Ovary (tissue), 9 donors: Measurements from ENCODE around the gene CCDC124. TPM values are rescaled to one million over a fixed set of nuclear protein-coding genes. Genes with fewer than 3 reads are reported as not detected.

Source experiments
- DNase-seq, 5 donors: peaks; one replicate each; pipeline ENCODE4 v3.0.0-alpha.2; 2019 to 2020
- H3K27ac ChIP-seq, 2 donors: fragments of 200-600 bp; one replicate each; pipeline versions ENCODE4 v1.5.1 to v1.8.0; 2019 to 2022
- H3K27me3 ChIP-seq: fragments of 200-600 bp; one replicate; pipeline ENCODE4 v1.8.0; 2022
- H3K36me3 ChIP-seq: fragments of 200-600 bp; sonication (generic); one replicate; pipeline ENCODE4 v1.5.1; 2019
- H3K4me1 ChIP-seq: one replicate; pipeline ENCODE4 v1.8.1; 2013; ENCODE audit warnings: mild to moderate bottlenecking, moderate library complexity; ENCODE audit not compliant: insufficient read depth
- H3K4me3 ChIP-seq: fragments of 200-600 bp; sonication (generic); one replicate; pipeline ENCODE4 v1.5.1; 2017
- H3K9me3 ChIP-seq, 2 donors: fragments of 200-600 bp in 1 of 2; sonication (generic) in 1 of 2; one replicate each; pipeline versions ENCODE4 v1.5.1 to v1.8.1; 2013 to 2019; ENCODE audit warnings: mild to moderate bottlenecking in 1 of 2, moderate library complexity in 1 of 2
- EP300 ChIP-seq: sonication (generic); formaldehyde crosslinking; IDR thresholded peaks from one replicate; pipeline ENCODE4 v1.6.1; 2017; ENCODE audit warnings: antibody characterized with exemption
- POLR2A ChIP-seq: fragments of 450-650 bp; IDR thresholded peaks from one replicate; pipeline ENCODE4 v1.6.1; 2017; ENCODE audit warnings: antibody characterized with exemption, mild to moderate bottlenecking, moderate library complexity
- WGBS, 3 donors: extraction: QIAGEN DNeasy Blood & Tissue Kit in 1 of 3; methylation state at CpG; one replicate each; pipeline versions ENCODE4 v1.1.5 to v1.1.7; 2013 to 2017; 5-methylcytosine and 5-hydroxymethylcytosine counted together
- intact Hi-C, 4 donors: fragments of 100-400 bp; cut with DNase I; formaldehyde crosslinking; loops; one replicate each; pipeline versions ENCODE4 v1.11.0 to v1.15.1; 2022 to 2023
- polyA plus RNA-seq, 2 donors: library from polyadenylated mRNA; stranded (reverse); fragments of 200-250 nt in 1 of 2; fragments of 350-450 nt in 1 of 2; fragmentation: Illumina TruSeq in 1 of 2; extraction: RNeasy Lipid Tissue Mini Kit (QIAGEN cat#74804) in 1 of 2; gene quantifications; one replicate each; pipeline ENCODE4 v1.2.3, GENCODE V29; 2013 to 2014
- total RNA-seq, 7 donors: library from RNA; depleted of rRNA in 2 of 7; stranded (reverse); fragments of >200 nt in 2 of 7; fragmentation: NEBNext Ultra II Directional in 3 of 7; extraction: Animal tissue kit (Norgen Biotek cat#: 25700) in 3 of 7; gene quantifications; one replicate each; pipeline versions ENCODE4 v1.1.0 to v1.2.4, GENCODE V29; 2016 to 2023
- TF ChIP-seq, protein P1 (sequence below), 3 donors: fragments of 450-650 bp in 2 of 3; fragments of 200-600 bp in 1 of 3; IDR thresholded peaks; one replicate each; pipeline versions ENCODE4 v1.5.1 to v1.8.0; 2016 to 2022; ENCODE audit warnings: antibody characterized with exemption in 3 of 3, mild to moderate bottlenecking in 1 of 3
- donor health status: DM: no; HTN: no; CAD: no; lungs with moderate emphysema.
- donor health status: DM: no; HTN: no; CAD: no.
- donor health status: Bipolar disorder and iron deficiency.
- donor health status: DM: yes; HTN: yes; CAD: no.
- donor health status: DM: no; HTN: no; CAD: no.
- donor health status: DM: yes; HTN: yes; CAD: no.

Gene CCDC124
- total and polyA plus RNA-seq, 9 donors = 4.7 to 74.5 (median 50.4) TPM

DNA sequence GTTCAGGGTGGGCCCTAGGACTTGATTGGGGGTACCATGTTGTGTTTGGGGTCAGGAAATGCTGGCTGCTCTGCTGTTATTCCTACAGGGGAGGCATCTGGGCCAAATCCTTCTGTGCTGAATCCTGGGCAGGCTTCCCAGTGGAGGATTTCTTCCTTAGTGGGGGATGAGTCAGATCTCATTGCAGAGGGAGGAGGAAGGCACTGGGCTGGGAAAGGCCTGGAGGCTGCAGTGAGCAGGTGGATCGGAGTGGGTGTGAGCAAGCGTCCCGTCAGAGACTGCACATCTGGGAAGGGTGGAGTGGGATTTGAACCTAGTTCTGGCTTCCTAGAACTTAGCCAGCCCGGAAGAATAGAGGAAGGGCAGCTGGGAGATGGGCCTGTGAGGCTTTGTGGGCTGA lies 11.5 kb downstream of the CCDC124 start:
- H3K4me3 ChIP-seq = no peak overlapping the region
- peak in 2 of 5 donors; percentile 38 to 40 for DNase-seq
- peaks cover 12% of the 10 kb centered on the region for H3K4me1 ChIP-seq
- 23 to 37% (median 37%) methylated on average over 4 of the region's 4 CpGs for WGBS, 3 donors
- no peak overlapping the region for H3K27ac ChIP-seq
- intact Hi-C loops = no loop called here
- no peaks in the 10 kb centered on the region for H3K27me3 ChIP-seq
- TF ChIP-seq, protein P1, sequence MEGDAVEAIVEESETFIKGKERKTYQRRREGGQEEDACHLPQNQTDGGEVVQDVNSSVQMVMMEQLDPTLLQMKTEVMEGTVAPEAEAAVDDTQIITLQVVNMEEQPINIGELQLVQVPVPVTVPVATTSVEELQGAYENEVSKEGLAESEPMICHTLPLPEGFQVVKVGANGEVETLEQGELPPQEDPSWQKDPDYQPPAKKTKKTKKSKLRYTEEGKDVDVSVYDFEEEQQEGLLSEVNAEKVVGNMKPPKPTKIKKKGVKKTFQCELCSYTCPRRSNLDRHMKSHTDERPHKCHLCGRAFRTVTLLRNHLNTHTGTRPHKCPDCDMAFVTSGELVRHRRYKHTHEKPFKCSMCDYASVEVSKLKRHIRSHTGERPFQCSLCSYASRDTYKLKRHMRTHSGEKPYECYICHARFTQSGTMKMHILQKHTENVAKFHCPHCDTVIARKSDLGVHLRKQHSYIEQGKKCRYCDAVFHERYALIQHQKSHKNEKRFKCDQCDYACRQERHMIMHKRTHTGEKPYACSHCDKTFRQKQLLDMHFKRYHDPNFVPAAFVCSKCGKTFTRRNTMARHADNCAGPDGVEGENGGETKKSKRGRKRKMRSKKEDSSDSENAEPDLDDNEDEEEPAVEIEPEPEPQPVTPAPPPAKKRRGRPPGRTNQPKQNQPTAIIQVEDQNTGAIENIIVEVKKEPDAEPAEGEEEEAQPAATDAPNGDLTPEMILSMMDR (IDR thresholded peaks at IDR 0.05) = no peak
- no peak for TF ChIP-seq POLR2A
- TF ChIP-seq EP300 = no peak
- no peaks in the 10 kb centered on the region for H3K36me3 ChIP-seq
- H3K9me3 ChIP-seq = no peaks in the 10 kb centered on the region

DNA sequence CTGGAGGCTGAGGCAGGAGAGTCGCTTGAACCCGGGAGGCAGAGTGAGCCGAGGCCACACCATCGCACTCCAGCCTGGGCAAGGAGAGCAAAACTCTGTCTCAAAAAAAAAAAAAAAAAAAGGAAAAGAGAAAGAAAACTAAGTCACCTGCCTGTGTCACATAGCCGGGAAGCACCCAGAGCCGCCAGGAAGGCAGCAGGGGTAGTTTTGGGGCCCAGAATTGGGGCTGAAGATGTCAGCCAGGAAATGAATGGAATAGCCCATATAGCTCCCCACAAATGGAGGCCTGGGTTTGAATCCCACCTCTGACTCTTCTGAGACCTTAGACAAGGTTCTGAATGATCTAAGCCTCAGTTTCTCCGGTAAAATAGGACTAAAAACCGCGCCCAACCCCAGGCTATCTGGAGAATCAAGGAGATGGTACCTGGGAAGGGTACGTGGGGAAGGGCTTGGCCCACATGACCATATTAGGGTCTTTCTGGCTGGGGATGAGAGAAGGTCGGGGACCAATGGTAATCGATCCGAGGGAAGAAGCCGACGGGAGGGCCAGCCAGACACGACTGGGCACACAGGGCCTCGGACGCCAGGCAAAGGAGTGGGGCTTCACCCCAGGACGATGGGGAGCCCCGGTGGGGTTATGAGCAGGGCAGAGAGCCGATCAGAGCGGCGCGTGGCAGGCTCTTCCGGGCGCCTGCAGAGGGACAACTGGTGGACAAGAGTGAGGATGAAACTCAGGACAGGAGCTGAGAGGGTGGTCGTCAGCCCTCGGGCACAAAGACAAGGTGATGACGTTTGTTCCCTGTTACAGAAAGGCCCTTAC lies 14.4 kb downstream of the CCDC124 start:
- peak in 1 of 5 donors; percentile 27 for DNase-seq
- no peaks in the 10 kb centered on the region for H3K36me3 ChIP-seq
- no peak for TF ChIP-seq POLR2A
- no peak for TF ChIP-seq EP300
- TF ChIP-seq, protein P1 (IDR thresholded peaks at IDR 0.05) = no peak
- H3K4me3 ChIP-seq = peak overlapping the region; percentile 32
- peaks cover 3% of the 10 kb centered on the region for H3K27me3 ChIP-seq
- peak overlapping the region in 1 of 2 donors; percentile 54 for H3K27ac ChIP-seq
- H3K4me1 ChIP-seq = peaks cover 17% of the 10 kb centered on the region
- H3K9me3 ChIP-seq = no peaks in the 10 kb centered on the region
- intact Hi-C loops = no loop called here
- 18 to 20% (median 19%) methylated on average over 29 of the region's 29 CpGs for WGBS, 3 donors

DNA sequence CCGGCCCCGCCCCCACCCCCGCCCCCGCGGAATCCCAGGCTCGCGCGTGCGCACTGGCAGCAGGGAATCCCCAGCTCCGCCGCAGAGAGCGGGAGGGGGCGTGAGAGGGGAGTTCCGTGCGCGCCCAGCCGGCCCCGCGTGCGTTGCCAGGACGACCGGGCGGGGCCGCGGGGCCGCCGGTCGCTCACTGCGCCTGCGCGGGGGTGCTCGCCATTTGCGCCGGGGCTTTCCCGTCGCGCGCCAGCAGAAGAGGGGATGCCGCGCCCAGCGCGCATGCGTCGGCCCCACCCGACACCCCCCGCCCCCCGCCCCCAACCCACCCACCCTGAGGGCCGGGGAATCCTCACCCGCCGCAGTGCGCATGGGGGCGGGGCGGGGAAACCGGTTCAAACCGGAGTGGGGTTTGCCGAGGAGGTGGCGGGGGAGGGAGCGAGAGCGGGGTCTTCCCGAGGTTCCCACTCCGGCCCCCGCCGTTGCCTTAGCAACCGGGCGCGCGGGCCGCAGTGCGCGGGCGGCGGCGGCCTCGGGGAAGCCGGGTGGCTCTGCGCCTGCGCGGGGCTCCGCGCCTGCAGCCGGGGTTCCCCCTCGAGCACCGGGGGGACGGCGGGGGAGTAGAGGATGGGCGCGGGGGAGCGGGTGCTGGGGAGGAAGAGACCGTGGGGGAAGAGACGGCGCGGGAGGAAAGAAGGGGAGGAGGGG lies 15.1 kb downstream of the CCDC124 start:
- Histone ChIP-seq H3K9me3 (no peaks in the 10 kb centered on the region), H3K4me3 (peak overlapping the region; percentile 61), H3K4me1 (peaks cover 14% of the 10 kb centered on the region), H3K27me3 (peaks cover 11% of the 10 kb centered on the region), H3K27ac (peak overlapping the region in 1 of 2 donors; percentile 21), H3K36me3 (no peaks in the 10 kb centered on the region)
- WGBS, 3 donors = 0 to 1% (median 0%) methylated on average over 3 to 92 of the region's 92 CpGs
- peak; percentile 93 to 97 (median 96) for DNase-seq
- TF ChIP-seq, protein P1 (IDR thresholded peaks at IDR 0.05) = no peak
- no peak for TF ChIP-seq EP300
- intact Hi-C loops = no loop called here

DNA sequence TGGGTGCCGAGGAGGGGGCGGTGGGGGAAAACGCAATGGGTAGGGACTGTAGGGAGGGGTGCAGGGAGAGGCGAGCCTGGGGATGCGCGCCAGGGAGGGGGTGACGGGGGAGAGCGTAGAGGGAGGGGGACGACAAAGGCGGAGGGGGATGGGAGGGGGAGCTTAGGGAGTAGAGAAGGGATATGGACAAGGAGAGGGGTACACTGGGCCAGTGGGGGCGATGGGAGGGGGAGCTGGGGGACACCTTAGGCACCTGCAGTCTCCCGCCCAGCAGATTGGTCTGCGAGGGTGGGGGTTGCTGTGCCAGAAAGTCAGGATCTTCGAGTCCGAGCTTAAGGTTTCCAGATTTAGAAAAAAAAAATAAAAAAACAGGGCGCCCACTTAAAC lies 15.7 kb downstream of the CCDC124 start:
- Histone ChIP-seq H3K4me1 (peaks cover 12% of the 10 kb centered on the region), H3K4me3 (peak overlapping the region; percentile 61), H3K27me3 (peaks cover 11% of the 10 kb centered on the region), H3K36me3 (no peaks in the 10 kb centered on the region), H3K9me3 (no peaks in the 10 kb centered on the region), H3K27ac (no peak overlapping the region)
- 1% methylated on average over 14 to 16 of the region's 16 CpGs for WGBS, 3 donors
- intact Hi-C loops = no loop called here
- TF ChIP-seq, protein P1 (IDR thresholded peaks at IDR 0.05) = no peak
- TF ChIP-seq EP300 (no peak), POLR2A (no peak)
- no peak for DNase-seq
